H1 (cell line): ENCODE measurements around the gene RALGAPA2. TPM values are rescaled to one million over a fixed set of nuclear protein-coding genes. Genes with fewer than 3 reads are reported as not detected.

Source experiments
- CTCF ChIA-PET: fragments of 300-600 bp; sonication (Branson Sonifier 250); formaldehyde crosslinking; loops from one replicate; lab custom pipeline; 2021; ENCODE audit not compliant: partially characterized antibody; lab: Charles Lee
- POLR2A ChIA-PET: fragments of 300-600 bp; sonication (Branson Sonifier 250); formaldehyde crosslinking; loops from one replicate; lab custom pipeline; 2021; ENCODE audit warnings: inconsistent platforms; ENCODE audit not compliant: partially characterized antibody; lab: Charles Lee
- DNase-seq, 2 experiments: peaks; one replicate each; pipeline versions ENCODE4 v3.0.0 to v3.0.0-alpha.2; 2010 to 2022; ENCODE audit warnings: low spot score in 2 of 2, low read depth in 1 of 2, mixed read lengths in 1 of 2
- FAIRE-seq: peaks from 2 replicates; lab custom pipeline; 2011; peaks lifted over from hg19 to GRCh38; lab: Jason Lieb, UNC
- H2AFZ ChIP-seq: 2 replicates; pipeline ENCODE4 v1.8.1; 2012; ENCODE audit warnings: low read length, inconsistent platforms
- H2AK5ac ChIP-seq: 2 replicates; pipeline ENCODE4 v1.6.1; 2013; ENCODE audit warnings: low read depth, low read length
- H2BK120ac ChIP-seq: replicated peaks from 2 replicates; pipeline ENCODE3; 2013; ENCODE audit warnings: low read depth, low read length, inconsistent platforms
- H2BK12ac ChIP-seq: 2 replicates; pipeline ENCODE4 v1.6.1; 2013; ENCODE audit warnings: low read depth, low read length
- H2BK15ac ChIP-seq: 2 replicates; pipeline ENCODE4 v1.6.1; 2013; ENCODE audit warnings: low read length
- H2BK20ac ChIP-seq: 2 replicates; pipeline ENCODE4 v1.6.1; 2013; ENCODE audit warnings: low read length
- H2BK5ac ChIP-seq: 2 replicates; pipeline ENCODE4 v1.6.1; 2013; ENCODE audit warnings: low read depth, low read length
- H3K14ac ChIP-seq: 2 replicates; pipeline ENCODE4 v1.6.1; 2013; ENCODE audit warnings: inconsistent platforms; ENCODE audit not compliant: insufficient read length
- H3K18ac ChIP-seq: 2 replicates; pipeline ENCODE4 v1.6.1; 2013; ENCODE audit warnings: low read length; ENCODE audit errors: extremely low read depth
- H3K23ac ChIP-seq: 2 replicates; pipeline ENCODE4 v1.6.1; 2013; ENCODE audit warnings: inconsistent platforms; ENCODE audit not compliant: insufficient read length
- H3K23me2 ChIP-seq: 2 replicates; pipeline ENCODE4 v1.6.1; 2013; ENCODE audit warnings: low read depth, low read length
- H3K27ac ChIP-seq: 2 replicates; pipeline ENCODE4 v1.6.1; 2011; ENCODE audit warnings: low read depth, low read length, inconsistent platforms
- H3K27me3 ChIP-seq, 4 experiments: replicated peaks in 1 of 4; 1 replicate in 1 of 4; 2 replicates in 3 of 4; pipeline versions ENCODE4 v1.6.1 to v1.8.1; 2011 to 2013; ENCODE audit warnings: low read length in 3 of 4, mild to moderate bottlenecking in 3 of 4, inconsistent platforms in 2 of 4, mixed read lengths in 2 of 4, moderate library complexity in 1 of 4; ENCODE audit not compliant: control insufficient read depth in 3 of 4, insufficient read depth in 3 of 4; ENCODE audit errors: extremely low read depth in 1 of 4
- H3K36me3 ChIP-seq, 4 experiments: 2 replicates each; pipeline versions ENCODE4 v1.6.1 to v1.8.1; 2011 to 2013; ENCODE audit warnings: mild to moderate bottlenecking in 4 of 4, low read length in 3 of 4, moderate library complexity in 2 of 4, control low read depth in 1 of 4, inconsistent platforms in 1 of 4; ENCODE audit not compliant: insufficient read depth in 4 of 4, control insufficient read depth in 2 of 4
- H3K4ac ChIP-seq: replicated peaks from 2 replicates; pipeline ENCODE3; 2013; ENCODE audit warnings: low read length, low read depth, mixed read lengths, inconsistent platforms; ENCODE audit not compliant: insufficient read length
- H3K4me1 ChIP-seq, 4 experiments: replicated peaks in 1 of 4; 1 replicate in 1 of 4; 2 replicates in 3 of 4; pipeline versions ENCODE4 v1.6.1 to v1.8.1; 2011 to 2013; ENCODE audit warnings: low read length in 3 of 4, inconsistent platforms in 2 of 4, mixed read lengths in 1 of 4; ENCODE audit not compliant: insufficient read depth in 4 of 4, control insufficient read depth in 3 of 4
- H3K4me2 ChIP-seq, 2 experiments: 2 replicates each; pipeline versions ENCODE4 v1.6.1 to v1.8.1; 2011 to 2013; ENCODE audit warnings: low read depth in 2 of 2, low read length in 2 of 2, control low read depth in 1 of 2, inconsistent platforms in 1 of 2, mild to moderate bottlenecking in 1 of 2; ENCODE audit not compliant: insufficient read depth in 1 of 2
- H3K4me3 ChIP-seq, 4 experiments: fragments of 200-600, 300-600 bp in 1 of 4; sonication (generic), shearing (Covaris generic), sonication (Bioruptor Twin) in 1 of 4; 2 replicates each; pipeline versions ENCODE4 v1.5.1 to v1.8.1; 2011 to 2016; ENCODE audit warnings: low read length in 4 of 4, low read depth in 3 of 4, control low read depth in 2 of 4, inconsistent platforms in 2 of 4, mild to moderate bottlenecking in 2 of 4, mixed read lengths in 1 of 4, moderate library complexity in 1 of 4; ENCODE audit not compliant: insufficient read depth in 2 of 4; ENCODE audit errors: extremely low read depth in 1 of 4
- H3K56ac ChIP-seq: replicated peaks from 2 replicates; pipeline ENCODE3; 2013; ENCODE audit warnings: low read depth, mild to moderate bottlenecking, mixed read lengths, low read length, inconsistent platforms; ENCODE audit not compliant: insufficient read length
- H3K79me1 ChIP-seq: 2 replicates; pipeline ENCODE4 v1.6.1; 2013; ENCODE audit warnings: low read depth, low read length, control low read depth
- H3K79me2 ChIP-seq, 2 experiments: 2 replicates each; pipeline versions ENCODE4 v1.6.1 to v1.8.1; 2012 to 2013; ENCODE audit warnings: low read length in 2 of 2, mild to moderate bottlenecking in 2 of 2, inconsistent platforms in 1 of 2; ENCODE audit not compliant: insufficient read depth in 2 of 2, control insufficient read depth in 1 of 2
- H3K9ac ChIP-seq, 4 experiments: replicated peaks in 1 of 4; 1 replicate in 1 of 4; 2 replicates in 3 of 4; pipeline versions ENCODE4 v1.6.1 to v1.8.1; 2011 to 2013; ENCODE audit warnings: low read depth in 3 of 4, low read length in 3 of 4, control low read depth in 2 of 4, mild to moderate bottlenecking in 2 of 4, moderate library complexity in 2 of 4, inconsistent platforms in 1 of 4; ENCODE audit errors: extremely low read depth in 1 of 4
- H3K9me3 ChIP-seq, 2 experiments: 2 replicates each; pipeline versions ENCODE4 v1.6.1 to v1.8.1; 2012 to 2013; ENCODE audit warnings: mild to moderate bottlenecking in 2 of 2, moderate library complexity in 2 of 2, control low read depth in 1 of 2, inconsistent platforms in 1 of 2, low read depth in 1 of 2, low read length in 1 of 2, mixed read lengths in 1 of 2; ENCODE audit not compliant: insufficient read depth in 2 of 2
- H4K20me1 ChIP-seq, 2 experiments: replicated peaks in 1 of 2; 2 replicates each; pipeline versions ENCODE3 to v1.8.1; 2011 to 2013; ENCODE audit warnings: inconsistent platforms in 2 of 2, low read length in 2 of 2, mild to moderate bottlenecking in 1 of 2; ENCODE audit not compliant: insufficient read depth in 2 of 2, control insufficient read depth in 1 of 2
- H4K5ac ChIP-seq: 2 replicates; pipeline ENCODE4 v1.6.1; 2013; ENCODE audit warnings: low read length, low read depth, mixed read lengths, inconsistent platforms; ENCODE audit not compliant: insufficient read length
- H4K8ac ChIP-seq: 2 replicates; pipeline ENCODE4 v1.8.0; 2013; ENCODE audit warnings: mild to moderate bottlenecking, moderate library complexity, low read length, inconsistent platforms; ENCODE audit not compliant: insufficient read depth; ENCODE audit errors: extremely low read depth
- H4K91ac ChIP-seq: replicated peaks from 2 replicates; pipeline ENCODE3; 2013; ENCODE audit warnings: low read length, mixed read lengths, inconsistent platforms; ENCODE audit not compliant: insufficient read length
- CHD1 ChIP-seq: IDR thresholded peaks from 2 replicates; pipeline ENCODE4 v1.6.1; 2012; ENCODE audit warnings: low read depth, low read length, improper control_type of control experiment
- PHF8 ChIP-seq: fragments of 200-600 bp; sonication (generic); conservative IDR thresholded peaks from 2 replicates; pipeline ENCODE4 v1.7.1; 2012; ENCODE audit warnings: low read depth, mild to moderate bottlenecking, inconsistent platforms, low read length, moderate library complexity
- SP2 ChIP-seq: IDR thresholded peaks from 2 replicates; pipeline ENCODE4 v1.6.1; 2012; ENCODE audit warnings: mild to moderate bottlenecking, low read length, inconsistent platforms
- SRF ChIP-seq: IDR thresholded peaks from 2 replicates; pipeline ENCODE4 v1.6.1; 2011; ENCODE audit warnings: mild to moderate bottlenecking, low read depth, low read length, moderate library complexity
- WGBS, 2 experiments: shearing (Covaris generic) in 1 of 2; methylation state at CpG; one replicate each; pipeline versions ENCODE4 v1.1.6 to v1.1.7; 2013 to 2015; ENCODE audit warnings: low lambda C conversion rate in 2 of 2, mixed read lengths in 2 of 2, inconsistent platforms in 1 of 2, low coverage in 1 of 2, missing lambda C conversion rate in 1 of 2; ENCODE audit not compliant: insufficient replicate concordance in 2 of 2, insufficient coverage in 1 of 2, insufficient read length in 1 of 2; ENCODE audit errors: extremely low coverage in 1 of 2, missing lambda C conversion rate in 1 of 2; 5-methylcytosine and 5-hydroxymethylcytosine counted together
- polyA plus RNA-seq, 7 experiments: library from polyadenylated mRNA; depleted of rRNA in 3 of 7; stranded (reverse) in 5 of 7; unstranded in 2 of 7; fragments of >200 nt in 5 of 7; fragments of 200-250 nt in 2 of 7; gene quantifications; 1 replicate in 5 of 7; 2 replicates in 1 of 7; 4 replicates in 1 of 7; pipeline versions ENCODE4 v1.2.1 to v1.2.3, GENCODE V29; 2011 to 2013; ENCODE audit warnings: missing spikeins in 2 of 7, mixed read lengths in 2 of 7
- total RNA-seq: library from RNA; stranded (reverse); fragmentation: NEBNext Ultra II Directional; extraction: Animal tissue kit (Norgen Biotek cat#: 25700); gene quantifications from 2 replicates; pipeline ENCODE4 v1.2.1, GENCODE V29; 2021
- TF ChIP-seq, protein P1 (sequence below): IDR thresholded peaks from 2 replicates; pipeline ENCODE4 v1.6.1; 2011; ENCODE audit warnings: low read length, improper control_type of control experiment

RALGAPA2 gene
- total and polyA plus RNA-seq, 2 of the 8 experiments (the other 6 are each of a cell fraction or from before 2014, with no cell fraction given), result 5.1 to 25.5 TPM

DNA sequence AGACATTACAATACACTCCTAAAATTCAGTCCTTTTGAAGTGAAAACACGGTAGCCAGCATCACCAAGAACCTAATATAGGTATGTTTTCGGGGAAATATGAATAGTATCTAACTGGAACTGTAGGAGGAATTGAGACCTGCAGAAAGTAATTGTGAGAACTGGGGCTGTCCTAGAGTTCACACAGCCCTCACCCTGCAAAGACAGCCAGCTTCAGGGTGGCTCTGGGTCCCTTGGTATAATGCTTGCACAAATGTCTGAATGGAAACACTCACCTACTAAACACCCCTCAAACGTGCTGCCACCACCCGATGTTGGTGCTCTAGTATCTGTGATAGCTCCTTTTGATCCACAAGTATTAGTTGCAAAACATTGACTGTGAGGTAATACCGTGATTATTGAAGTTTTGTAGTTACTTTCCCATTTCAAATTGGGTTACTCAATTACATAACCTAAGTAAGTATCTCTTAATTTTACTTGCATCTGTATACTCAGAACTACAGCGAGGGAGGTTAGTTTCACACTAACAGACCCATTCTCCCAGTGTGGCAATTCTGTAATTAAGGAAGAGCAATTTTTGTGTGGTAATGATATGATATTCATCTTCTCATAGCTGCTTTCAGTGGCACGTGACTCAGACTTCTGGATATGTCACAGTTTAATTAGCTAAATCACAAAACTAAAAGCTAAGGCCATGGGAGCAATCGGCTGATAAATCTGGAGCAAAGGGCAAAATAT lies 215.0 kb downstream of the RALGAPA2 start:
- Histone ChIP-seq H4K20me1 (no peaks in the 10 kb centered on the region), H3K9me3 (no peaks in the 10 kb centered on the region), H2BK12ac (no peak overlapping the region), H3K4ac (no peak overlapping the region), H2AFZ (no peak overlapping the region), H2BK15ac (no peak overlapping the region), H3K4me3 (no peak overlapping the region), H4K91ac (no peak overlapping the region), H3K4me1 (peaks cover 0 to 10% (median 5%) of the 10 kb centered on the region in 4 experiments; a peak in 3 of 7 replicates), H3K23me2 (no peaks in the 10 kb centered on the region), H2BK5ac (no peak overlapping the region), H3K4me2 (no peak overlapping the region), H2AK5ac (no peak overlapping the region), H4K5ac (no peak overlapping the region), H3K27me3 (no peaks in the 10 kb centered on the region), H2BK20ac (no peak overlapping the region), H3K27ac (no peak overlapping the region), H3K23ac (no peak overlapping the region), H3K36me3 (peaks cover 0 to 5% (median 1%) of the 10 kb centered on the region in 4 experiments; a peak in 2 of 8 replicates), H3K14ac (no peak overlapping the region), H3K79me2 (no peaks in the 10 kb centered on the region)
- CTCF ChIA-PET, result interaction anchor here (1.0 to 2.0 kb wide), 3 partner anchors 15 to 37 kb away, joined by 3 to 5 read pairs (median 4); no protein-coding TSS in a partner anchor
- no peak for FAIRE-seq
- 91% methylated on average over 8 of the region's 8 CpGs; no CpG with 5 or more reads in 1 of the 2 experiments for WGBS, 2 experiments
- TF ChIP-seq, protein P1, sequence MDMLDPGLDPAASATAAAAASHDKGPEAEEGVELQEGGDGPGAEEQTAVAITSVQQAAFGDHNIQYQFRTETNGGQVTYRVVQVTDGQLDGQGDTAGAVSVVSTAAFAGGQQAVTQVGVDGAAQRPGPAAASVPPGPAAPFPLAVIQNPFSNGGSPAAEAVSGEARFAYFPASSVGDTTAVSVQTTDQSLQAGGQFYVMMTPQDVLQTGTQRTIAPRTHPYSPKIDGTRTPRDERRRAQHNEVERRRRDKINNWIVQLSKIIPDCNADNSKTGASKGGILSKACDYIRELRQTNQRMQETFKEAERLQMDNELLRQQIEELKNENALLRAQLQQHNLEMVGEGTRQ, result no peak
- no peak for TF ChIP-seq CHD1
- TF ChIP-seq PHF8, result no peak
- TF ChIP-seq SP2, result no peak
- no peak for TF ChIP-seq SRF
- TF ChIP-seq, all 59 proteins: peak for 0
- no peaks in the 10 kb centered on the region for H3K79me1 ChIP-seq
- no peak overlapping the region for H3K9ac ChIP-seq
- no peak for DNase-seq
- H2BK120ac ChIP-seq, result no peak overlapping the region
- POLR2A ChIA-PET, result interaction anchor here (1.5 kb wide), 1 partner anchor 8 kb away, joined by 3 read pairs; no protein-coding TSS in a partner anchor
- no peak overlapping the region for H3K18ac ChIP-seq
- no peak overlapping the region for H4K8ac ChIP-seq
- H3K56ac ChIP-seq, result no peak overlapping the region
